Measurements from ENCODE around the gene TRPC6.
A peak's percentile ranks its signal among the peaks of the same experiment; 100 is the strongest.

Gene TRPC6

GRCh38 chr11:101583251-101584128 is at the start of gene TRPC6:
Gene TRPC6, minus strand, starts transcription at chr11:101584007. Its CDS starts 504 bp downstream, at chr11:101583503.
- DNase-seq: no peak

GRCh38 chr11:101620026-101620425 is 36.2 kb upstream of the TRPC6 start:
- DNase-seq: no peak

- DNase-seq: no peak
These were observed 34.9 kb upstream of the TRPC6 start for GRCh38 chr11:101618709-101619108.

- no peak for DNase-seq
These were observed 34.0 kb upstream of the TRPC6 start for GRCh38 chr11:101617735-101618332.

- no peak for DNase-seq
These were observed 28.7 kb upstream of the TRPC6 start for GRCh38 chr11:101612481-101612880.

GRCh38 chr11:101600924-101601323 is 17.1 kb upstream of the TRPC6 start:
- DNase-seq: no peak

GRCh38 chr11:101586965-101587364 is 3.2 kb upstream of the TRPC6 start:
- DNase-seq: no peak

- DNase-seq: no peak
These were observed 848 bp upstream of the TRPC6 start for GRCh38 chr11:101584655-101585054.

GRCh38 chr11:101584129-101584515 is 315 bp upstream of the TRPC6 start:
- no peak for DNase-seq

GRCh38 chr11:101582989-101583250 is 887 bp downstream of the TRPC6 start:
- DNase-seq: no peak

- no peak for DNase-seq
These were observed 1.4 kb downstream of the TRPC6 start for GRCh38 chr11:101582236-101582988.

- no peak for DNase-seq
These were observed 6.3 kb downstream of the TRPC6 start for GRCh38 chr11:101577461-101577860.

- no peak for DNase-seq
These were observed 7.4 kb downstream of the TRPC6 start for GRCh38 chr11:101576456-101576855.

GRCh38 chr11:101574886-101575285 is 8.9 kb downstream of the TRPC6 start:
- DNase-seq: no peak

GRCh38 chr11:101567071-101567470 is 16.7 kb downstream of the TRPC6 start:
- DNase-seq: no peak

- no peak for DNase-seq
These were observed 17.2 kb downstream of the TRPC6 start for GRCh38 chr11:101566626-101567025.

GRCh38 chr11:101563166-101563565 is 20.6 kb downstream of the TRPC6 start:
- no peak for DNase-seq

- no peak for DNase-seq
These were observed 28.4 kb downstream of the TRPC6 start for GRCh38 chr11:101555366-101555765.

- peak in 2 of 3 donors; percentile 24 to 47 for DNase-seq
These were observed 29.9 kb downstream of the TRPC6 start for GRCh38 chr11:101553891-101554292.

- DNase-seq: peak in 2 of 3 donors; percentile 21 to 47
These were observed 30.9 kb downstream of the TRPC6 start for GRCh38 chr11:101552888-101553287.

- no peak for DNase-seq
These were observed 55.3 kb downstream of the TRPC6 start for GRCh38 chr11:101528541-101528940.

GRCh38 chr11:101523634-101524260 is 60.1 kb downstream of the TRPC6 start:
- DNase-seq: no peak

GRCh38 chr11:101523193-101523592 is 60.6 kb downstream of the TRPC6 start:
- no peak for DNase-seq
